D721Med (cell line): ENCODE results near the gene MRPS34.

ENCODE experiments used
- DNase-seq: peaks from one replicate; pipeline ENCODE4 v3.0.0; 2011; ENCODE audit warnings: low spot score; ENCODE audit not compliant: insufficient read length
- FAIRE-seq: peaks from 2 replicates; lab custom pipeline; 2011; peaks lifted over from hg19 to GRCh38; lab: Jason Lieb, UNC
- TF ChIP-seq, protein P1 (sequence below): IDR thresholded peaks from 2 replicates; pipeline ENCODE4 v1.5.1; 2012; ENCODE audit warnings: mild to moderate bottlenecking, control low read depth; ENCODE audit not compliant: insufficient read depth; ENCODE audit errors: missing control alignments

The MRPS34 gene

DNA sequence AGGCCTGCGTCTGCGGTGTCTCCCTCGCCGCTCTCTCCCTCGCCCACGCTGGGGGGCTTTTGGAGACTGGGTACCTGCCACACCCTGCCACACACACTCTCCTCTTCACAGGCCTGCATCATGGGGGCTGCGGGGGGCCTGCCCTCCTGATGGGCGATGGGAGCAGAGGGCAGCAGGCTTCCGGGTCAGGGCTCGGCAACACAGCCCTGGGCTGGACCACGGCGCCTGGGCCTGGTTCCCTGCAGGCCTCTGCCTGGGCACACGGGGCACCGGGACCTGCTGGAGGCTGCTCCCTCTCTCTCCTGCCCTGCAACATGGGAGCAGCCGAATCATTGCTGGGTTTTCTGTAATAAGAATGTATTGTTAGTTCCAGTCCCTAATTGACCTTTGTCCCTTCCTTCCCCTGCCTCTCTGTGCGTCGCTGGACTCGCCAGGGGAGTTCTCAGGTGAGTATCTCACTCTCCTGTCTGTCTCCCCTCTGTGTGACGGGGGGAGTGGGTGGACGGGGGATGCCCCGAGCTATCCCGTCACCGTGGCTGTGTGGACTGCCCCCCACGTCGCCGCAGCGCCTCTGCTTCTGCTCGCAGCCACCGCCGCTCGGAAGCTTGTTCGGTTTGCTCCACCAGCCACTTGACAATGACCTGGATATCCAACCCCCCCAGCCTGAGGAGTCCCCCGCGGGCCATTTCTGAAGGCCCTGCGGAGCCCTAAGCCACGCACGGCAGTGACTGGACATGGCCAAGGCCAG lies 15.0 kb downstream of the MRPS34 start:
- DNase-seq = no peak
- TF ChIP-seq, protein P1, sequence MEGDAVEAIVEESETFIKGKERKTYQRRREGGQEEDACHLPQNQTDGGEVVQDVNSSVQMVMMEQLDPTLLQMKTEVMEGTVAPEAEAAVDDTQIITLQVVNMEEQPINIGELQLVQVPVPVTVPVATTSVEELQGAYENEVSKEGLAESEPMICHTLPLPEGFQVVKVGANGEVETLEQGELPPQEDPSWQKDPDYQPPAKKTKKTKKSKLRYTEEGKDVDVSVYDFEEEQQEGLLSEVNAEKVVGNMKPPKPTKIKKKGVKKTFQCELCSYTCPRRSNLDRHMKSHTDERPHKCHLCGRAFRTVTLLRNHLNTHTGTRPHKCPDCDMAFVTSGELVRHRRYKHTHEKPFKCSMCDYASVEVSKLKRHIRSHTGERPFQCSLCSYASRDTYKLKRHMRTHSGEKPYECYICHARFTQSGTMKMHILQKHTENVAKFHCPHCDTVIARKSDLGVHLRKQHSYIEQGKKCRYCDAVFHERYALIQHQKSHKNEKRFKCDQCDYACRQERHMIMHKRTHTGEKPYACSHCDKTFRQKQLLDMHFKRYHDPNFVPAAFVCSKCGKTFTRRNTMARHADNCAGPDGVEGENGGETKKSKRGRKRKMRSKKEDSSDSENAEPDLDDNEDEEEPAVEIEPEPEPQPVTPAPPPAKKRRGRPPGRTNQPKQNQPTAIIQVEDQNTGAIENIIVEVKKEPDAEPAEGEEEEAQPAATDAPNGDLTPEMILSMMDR = no peak
- no peak for FAIRE-seq

DNA sequence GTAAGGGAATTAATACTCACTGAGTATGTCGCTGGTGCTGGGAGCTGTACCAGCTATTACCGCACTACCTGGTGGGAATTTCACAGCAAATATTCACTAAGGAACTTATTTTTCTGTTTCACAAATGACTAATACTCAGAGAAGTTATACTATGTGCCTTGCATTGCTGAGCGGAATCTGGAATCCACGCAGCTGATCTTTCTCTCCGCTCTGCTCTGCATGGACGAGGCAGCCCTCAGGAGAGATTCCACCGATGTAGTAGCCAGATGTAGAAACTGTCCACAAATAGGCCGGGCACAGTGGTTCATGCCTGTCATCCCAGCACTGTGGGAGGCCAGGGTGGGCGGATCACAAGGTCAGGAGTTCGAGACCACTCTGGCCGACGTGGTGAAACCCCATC lies 18.7 kb downstream of the MRPS34 start:
- FAIRE-seq (no peak), DNase-seq (no peak)
- TF ChIP-seq, protein P1 = no peak

DNA sequence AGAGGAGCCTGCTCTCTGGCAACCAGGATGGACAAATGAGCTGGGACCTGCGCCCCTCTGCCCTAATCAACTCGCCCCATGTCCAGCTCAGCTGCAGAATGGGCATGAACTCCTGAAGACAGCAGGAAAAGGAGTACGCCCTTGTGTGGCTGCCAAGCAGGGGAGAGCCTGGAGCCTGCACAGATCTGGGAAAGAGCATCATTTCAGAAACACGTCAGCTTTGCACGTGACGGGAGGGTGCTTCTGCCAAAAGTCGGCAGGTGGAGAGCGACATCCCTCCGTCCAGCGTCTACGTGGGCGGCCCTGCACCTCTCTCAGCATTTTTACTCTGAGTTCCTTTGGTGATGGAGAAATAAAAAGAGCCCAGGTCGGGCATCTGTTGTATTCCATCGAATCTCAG lies 20.1 kb downstream of the MRPS34 start:
- no peak for DNase-seq
- FAIRE-seq = no peak
- TF ChIP-seq, protein P1 = no peak

DNA sequence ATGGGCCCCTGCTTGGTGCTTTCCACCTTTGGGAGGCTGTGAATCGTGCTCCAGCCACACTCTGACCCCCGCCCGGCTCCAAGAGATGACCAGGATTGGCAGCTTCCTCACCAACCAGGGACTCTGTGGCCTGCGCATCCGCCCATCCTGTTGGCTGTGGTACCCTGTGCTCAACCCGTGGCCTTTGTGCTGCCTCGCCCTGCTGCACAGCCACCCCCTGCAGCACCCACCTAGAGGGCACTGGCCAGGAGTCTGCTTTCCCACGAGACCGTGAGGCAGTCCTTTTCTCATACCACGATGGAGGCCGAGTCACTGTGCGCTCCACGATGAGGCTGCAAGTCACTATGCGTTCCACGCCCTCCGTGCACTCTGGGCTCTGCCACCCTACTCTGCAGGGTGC lies 21.0 kb downstream of the MRPS34 start:
- DNase-seq (no peak), FAIRE-seq (no peak)
- TF ChIP-seq, protein P1 = no peak

DNA sequence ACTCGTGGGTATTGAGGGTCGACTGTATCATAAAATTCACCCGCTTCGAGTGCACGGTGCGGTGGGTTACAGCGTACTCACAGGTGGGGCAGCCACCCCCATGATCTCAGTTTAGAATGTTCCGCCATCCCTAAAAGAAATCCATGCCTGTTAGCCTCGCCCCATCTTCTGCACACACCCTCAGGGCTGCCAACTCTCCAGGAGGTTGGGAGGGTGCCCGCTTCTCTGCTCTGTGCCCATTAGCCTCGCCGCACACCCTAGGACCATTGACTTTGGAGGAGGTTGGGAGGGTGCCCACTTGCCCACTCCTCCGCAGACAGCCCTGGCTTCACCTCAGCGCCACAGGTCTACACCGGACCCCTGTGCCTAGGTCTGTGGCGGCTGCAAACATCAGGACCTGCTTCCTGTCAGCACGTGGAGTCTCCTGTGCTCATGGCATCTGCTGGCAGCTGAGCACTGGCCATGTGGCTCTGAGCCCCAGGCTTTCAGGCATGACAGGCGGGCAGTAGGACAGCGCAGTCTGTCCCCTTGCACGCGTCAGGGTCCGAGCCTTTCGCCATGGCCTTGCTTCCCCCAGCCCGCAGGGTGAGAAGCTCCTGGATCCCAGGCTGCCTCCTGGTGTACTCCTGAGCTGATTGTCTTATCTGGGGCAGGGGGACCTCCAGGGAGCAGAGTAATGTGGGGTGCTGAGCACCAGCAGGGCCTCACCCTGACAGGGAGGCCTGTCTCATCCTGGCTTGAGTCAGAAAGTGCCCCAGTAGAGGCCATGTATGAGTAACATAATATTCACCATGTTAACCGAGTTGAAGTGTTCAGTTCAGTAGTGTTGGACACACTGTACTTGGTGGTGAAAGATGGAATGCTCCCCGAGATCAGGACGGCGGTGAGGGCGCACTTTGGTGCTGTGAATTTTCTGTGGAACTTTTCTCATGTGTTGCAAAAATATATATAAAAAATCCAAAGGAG lies 23.5 kb downstream of the MRPS34 start:
- no peak for FAIRE-seq
- DNase-seq = no peak
- TF ChIP-seq, protein P1 = no peak

DNA sequence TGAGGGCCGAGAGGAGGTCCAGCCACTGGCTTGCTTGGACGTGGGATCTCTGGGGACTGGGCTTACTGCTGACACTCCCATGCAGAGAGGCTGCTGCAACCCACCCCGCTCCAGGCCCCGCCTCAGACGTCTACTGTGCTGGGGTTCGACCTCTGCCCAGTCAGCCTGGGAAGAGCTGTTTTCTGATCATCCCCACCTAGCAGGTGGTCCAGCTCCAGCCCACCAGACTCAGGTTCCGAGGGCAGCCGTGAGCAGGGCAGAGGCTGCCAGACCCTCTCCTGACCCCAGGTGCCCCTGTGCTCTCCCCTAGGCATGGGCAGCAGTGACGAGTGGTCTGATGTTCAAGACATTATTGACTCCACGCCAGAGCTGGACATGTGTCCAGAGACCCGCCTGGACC lies 25.0 kb downstream of the MRPS34 start:
- FAIRE-seq = no peak
- TF ChIP-seq, protein P1 = no peak
- DNase-seq = no peak
